ENCODE measurements around the gene ARRB1.
"Not testable (repeated sequence)": the region's sequence is repeated elsewhere in the genome, so short reads cannot be mapped to it uniquely, and the experiment has no call there.

Gene ARRB1

GRCh38 chr11:75369560-75370255 is 18.2 kb upstream of the ARRB1 start:
- no peak for DNase-seq

GRCh38 chr11:75366826-75367225 is 15.4 kb upstream of the ARRB1 start:
- not testable (repeated sequence) for DNase-seq

- DNase-seq: no peak
Observed at GRCh38 chr11:75365711-75366181, 14.3 kb upstream of the ARRB1 start.

GRCh38 chr11:75362285-75362684 is 10.8 kb upstream of the ARRB1 start:
- DNase-seq: not testable (repeated sequence)

GRCh38 chr11:75356613-75357012 is 5.2 kb upstream of the ARRB1 start:
- DNase-seq: no peak

GRCh38 chr11:75355051-75355450 is 3.6 kb upstream of the ARRB1 start:
- DNase-seq: no peak

GRCh38 chr11:75352588-75353206 is 1.2 kb upstream of the ARRB1 start:
- DNase-seq: no peak

GRCh38 chr11:75351791-75352587 is 528 bp upstream of the ARRB1 start:
- DNase-seq: peak; percentile 78

GRCh38 chr11:75350743-75351540 is 519 bp downstream of the ARRB1 start:
- DNase-seq: peak; percentile 42

- DNase-seq: no peak
Observed at GRCh38 chr11:75350122-75350742, 1.2 kb downstream of the ARRB1 start.

- DNase-seq: no peak
Observed at GRCh38 chr11:75349521-75350116, 1.8 kb downstream of the ARRB1 start.

GRCh38 chr11:75347781-75348566 is 3.5 kb downstream of the ARRB1 start:
- no peak for DNase-seq

- DNase-seq: no peak
Observed at GRCh38 chr11:75346912-75347647, 4.4 kb downstream of the ARRB1 start.

- no peak for DNase-seq
Observed at GRCh38 chr11:75346296-75346695, 5.2 kb downstream of the ARRB1 start.

- DNase-seq: no peak
Observed at GRCh38 chr11:75345455-75346160, 5.9 kb downstream of the ARRB1 start.

GRCh38 chr11:75344761-75345454 is 6.6 kb downstream of the ARRB1 start:
- DNase-seq: no peak

GRCh38 chr11:75344186-75344585 is 7.3 kb downstream of the ARRB1 start:
- no peak for DNase-seq

- no peak for DNase-seq
Observed at GRCh38 chr11:75342966-75343870, 8.2 kb downstream of the ARRB1 start.
